ENCODE measurements around the gene PPP2R3B.

Gene PPP2R3B

DNA sequence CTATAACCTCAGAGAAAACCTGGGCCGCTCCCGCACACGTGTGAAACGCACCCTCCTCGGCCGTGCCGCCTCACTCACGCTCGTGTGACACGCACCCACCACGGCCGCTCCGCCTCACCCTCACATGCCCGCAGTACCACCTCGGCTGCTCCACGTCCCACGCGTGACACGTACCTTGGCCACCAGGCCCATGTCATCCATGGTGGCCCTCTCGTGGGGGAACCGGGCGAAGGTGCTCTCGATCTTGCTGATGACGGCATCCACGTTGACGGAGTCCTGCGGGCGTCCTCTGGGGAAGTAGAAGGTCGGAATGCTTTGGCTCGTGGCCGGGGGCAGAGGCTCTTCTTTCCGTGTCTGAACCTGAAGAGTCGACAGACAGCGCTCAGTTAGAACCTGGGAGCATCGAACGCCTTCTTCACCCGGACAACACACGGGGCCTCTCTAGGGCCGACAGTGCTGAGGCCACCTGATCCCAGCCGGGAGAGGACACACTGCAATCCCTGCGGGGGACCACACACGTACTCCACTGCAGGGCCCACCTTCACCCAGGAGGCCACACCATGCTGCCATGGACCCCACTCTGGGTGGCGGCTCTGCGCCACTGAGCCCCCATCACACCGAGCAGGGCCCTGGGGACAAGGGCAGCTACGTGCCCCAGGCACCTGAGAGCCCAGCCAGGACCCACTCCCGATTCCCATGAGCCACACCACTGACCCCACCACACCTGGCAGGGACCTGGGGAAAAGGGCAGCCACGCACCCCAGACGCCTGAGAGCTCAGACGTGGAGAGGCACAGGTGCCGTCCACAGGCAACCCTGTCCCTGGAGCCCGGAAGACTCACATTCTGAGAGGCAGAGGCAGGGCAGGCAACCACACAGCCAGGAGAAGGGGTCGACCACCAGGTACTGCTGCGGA lies 25.2 kb downstream of the PPP2R3B start:
- ChIA-PET CTCF (no interaction called here), POLR2A (no interaction called here)
- DNase-seq (ENCODE audit: extremely low spot score) = no peak
- TF ChIP-seq ARNT (IDR thresholded peaks at IDR 0.05) (no peak), NFRKB (IDR thresholded peaks at IDR 0.05) (no peak), L3MBTL2 (conservative IDR thresholded peaks at IDR 0.05) (no peak), FOXA1 (IDR thresholded peaks at IDR 0.05) (no peak), FOXM1 (IDR thresholded peaks at IDR 0.05; ENCODE audit: borderline replicate concordance) (no peak), ELF4 (IDR thresholded peaks at IDR 0.05) (no peak), TARDBP (IDR thresholded peaks at IDR 0.05) (no peak), ZNF384 (IDR thresholded peaks at IDR 0.05) (no peak), BHLHE40 (IDR thresholded peaks at IDR 0.05; ENCODE audit: borderline replicate concordance) (no peak), LEF1 (IDR thresholded peaks at IDR 0.05; ENCODE audit: borderline replicate concordance) (no peak), SUZ12 (IDR thresholded peaks at IDR 0.05) (no peak), SP1 (IDR thresholded peaks at IDR 0.05) (no peak), CTBP1 (IDR thresholded peaks at IDR 0.05; ENCODE audit: borderline replicate concordance) (no peak), HDGF (IDR thresholded peaks at IDR 0.05; ENCODE audit: borderline replicate concordance) (no peak), FOXK2 (IDR thresholded peaks at IDR 0.05) (no peak)
- TF ChIP-seq, protein P1, sequence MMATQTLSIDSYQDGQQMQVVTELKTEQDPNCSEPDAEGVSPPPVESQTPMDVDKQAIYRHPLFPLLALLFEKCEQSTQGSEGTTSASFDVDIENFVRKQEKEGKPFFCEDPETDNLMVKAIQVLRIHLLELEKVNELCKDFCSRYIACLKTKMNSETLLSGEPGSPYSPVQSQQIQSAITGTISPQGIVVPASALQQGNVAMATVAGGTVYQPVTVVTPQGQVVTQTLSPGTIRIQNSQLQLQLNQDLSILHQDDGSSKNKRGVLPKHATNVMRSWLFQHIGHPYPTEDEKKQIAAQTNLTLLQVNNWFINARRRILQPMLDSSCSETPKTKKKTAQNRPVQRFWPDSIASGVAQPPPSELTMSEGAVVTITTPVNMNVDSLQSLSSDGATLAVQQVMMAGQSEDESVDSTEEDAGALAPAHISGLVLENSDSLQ (IDR thresholded peaks at IDR 0.05) = no peak

DNA sequence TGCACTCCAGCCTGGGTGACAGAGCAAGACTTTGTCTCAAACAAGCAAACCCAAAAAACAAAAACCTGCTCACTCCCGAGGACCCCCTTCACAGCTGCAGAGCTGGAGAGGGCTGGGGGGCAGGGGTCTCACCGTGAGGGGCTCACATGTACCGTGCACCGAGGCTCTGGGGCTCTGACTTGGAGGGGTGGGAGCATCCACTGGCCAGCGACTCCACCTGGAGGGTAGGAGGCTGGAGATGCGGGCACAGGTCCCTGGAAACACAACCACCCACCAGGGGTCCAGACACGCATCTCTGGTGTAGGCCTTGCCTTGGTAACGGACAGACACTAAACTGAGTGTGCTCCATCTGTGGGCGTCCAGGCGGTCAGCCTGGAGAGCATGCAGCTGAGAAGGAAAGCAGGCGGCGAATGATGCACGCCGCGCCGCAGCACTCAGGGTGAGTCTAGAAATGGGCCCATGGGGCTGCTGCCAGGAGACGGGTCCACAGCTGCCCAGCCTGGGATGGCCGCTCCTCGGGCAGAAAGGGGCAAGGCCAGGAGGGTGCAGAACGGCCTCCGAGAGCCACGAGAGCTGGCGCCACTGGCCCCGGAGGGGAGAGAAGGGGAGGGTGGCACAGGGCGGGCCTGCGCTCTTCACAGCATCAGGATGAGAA lies 26.1 kb downstream of the PPP2R3B start:
- POLR2A ChIA-PET = no interaction called here
- TF ChIP-seq HDGF (IDR thresholded peaks at IDR 0.05; ENCODE audit: borderline replicate concordance) (no peak), SP1 (IDR thresholded peaks at IDR 0.05) (no peak), CTBP1 (IDR thresholded peaks at IDR 0.05; ENCODE audit: borderline replicate concordance) (no peak), ELF4 (IDR thresholded peaks at IDR 0.05) (no peak), SUZ12 (IDR thresholded peaks at IDR 0.05) (no peak), BHLHE40 (IDR thresholded peaks at IDR 0.05; ENCODE audit: borderline replicate concordance) (no peak), FOXK2 (IDR thresholded peaks at IDR 0.05) (no peak), ARNT (IDR thresholded peaks at IDR 0.05) (no peak), ZNF384 (IDR thresholded peaks at IDR 0.05) (no peak), NFRKB (IDR thresholded peaks at IDR 0.05) (no peak), TARDBP (IDR thresholded peaks at IDR 0.05) (no peak), LEF1 (IDR thresholded peaks at IDR 0.05; ENCODE audit: borderline replicate concordance) (no peak), FOXM1 (IDR thresholded peaks at IDR 0.05; ENCODE audit: borderline replicate concordance) (no peak), L3MBTL2 (conservative IDR thresholded peaks at IDR 0.05) (no peak), FOXA1 (IDR thresholded peaks at IDR 0.05) (no peak)
- TF ChIP-seq, protein P1 (IDR thresholded peaks at IDR 0.05) = no peak
- DNase-seq (ENCODE audit: extremely low spot score) = no peak
- CTCF ChIA-PET = no interaction called here

DNA sequence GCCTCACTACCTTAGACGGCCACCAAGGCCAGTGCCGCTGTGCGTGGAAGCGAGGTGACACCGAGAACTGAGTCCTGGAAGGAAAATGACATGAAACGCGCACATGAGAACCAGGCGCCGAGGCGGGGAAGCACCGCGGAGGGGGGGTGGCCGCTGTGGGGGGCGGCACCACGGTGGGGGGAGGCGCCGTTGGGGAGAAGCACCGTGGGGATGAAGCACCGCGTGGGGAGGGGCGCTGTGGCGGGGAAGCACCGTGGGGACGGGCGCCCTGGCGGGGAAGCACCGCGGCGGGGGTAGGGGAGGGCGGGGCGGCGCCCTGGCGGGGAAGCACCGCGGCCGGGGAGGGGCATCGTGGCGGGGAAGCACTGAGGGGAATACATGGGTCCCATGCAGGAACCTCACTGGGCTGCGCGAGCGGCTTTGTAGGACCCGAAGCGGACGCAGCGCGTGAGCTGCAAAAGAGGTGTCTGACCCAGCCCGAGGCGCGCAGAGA lies 28.0 kb downstream of the PPP2R3B start:
- POLR2A ChIA-PET = no interaction called here
- CTCF ChIA-PET = no interaction called here
- TF ChIP-seq TARDBP (IDR thresholded peaks at IDR 0.05) (no peak), ELF4 (IDR thresholded peaks at IDR 0.05) (no peak), FOXM1 (IDR thresholded peaks at IDR 0.05; ENCODE audit: borderline replicate concordance) (no peak), SUZ12 (IDR thresholded peaks at IDR 0.05) (no peak), HDGF (IDR thresholded peaks at IDR 0.05; ENCODE audit: borderline replicate concordance) (no peak)
- no peak for DNase-seq (ENCODE audit: extremely low spot score)

DNA sequence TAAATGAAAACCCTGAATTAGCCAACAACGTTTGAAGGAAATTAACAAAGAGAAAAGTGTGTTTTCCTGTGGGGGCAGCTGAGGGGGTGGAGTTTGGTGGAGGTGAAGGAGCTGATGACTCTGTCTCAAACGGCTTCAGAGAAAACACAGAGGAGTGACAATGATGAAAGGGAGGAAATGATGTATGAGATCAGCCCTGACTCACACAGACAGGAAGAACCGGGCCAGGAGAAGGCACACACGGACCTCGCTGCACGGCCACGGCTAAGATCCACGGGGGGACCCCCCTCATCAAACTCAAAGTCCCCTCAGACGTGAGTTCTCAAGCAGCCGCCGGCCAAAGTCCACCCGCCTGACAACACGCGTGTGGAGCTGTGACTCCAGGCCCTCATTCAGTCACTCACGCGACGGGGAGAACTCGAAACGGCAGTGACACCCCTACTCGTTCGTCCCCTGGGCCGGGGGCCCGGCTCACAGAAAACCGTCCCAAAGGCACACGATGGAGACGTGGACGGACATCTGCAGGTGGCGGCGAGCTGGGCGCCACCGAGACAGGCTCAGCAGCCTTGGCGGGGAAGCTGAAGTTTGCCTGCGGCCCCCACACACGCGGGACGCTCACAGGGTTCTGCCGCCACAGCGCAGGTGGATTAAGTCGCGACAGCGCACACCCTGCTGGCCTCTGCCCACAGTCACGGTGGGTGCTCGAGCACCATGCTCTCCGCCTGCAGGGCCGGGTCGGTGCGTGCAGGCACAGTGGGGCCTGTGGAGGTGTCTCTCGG lies 28.8 kb downstream of the PPP2R3B start:
- CTCF ChIA-PET = no interaction called here
- no peak for DNase-seq (ENCODE audit: extremely low spot score)
- no peak for TF ChIP-seq ELF4 (IDR thresholded peaks at IDR 0.05)
- no peak for TF ChIP-seq HDGF (IDR thresholded peaks at IDR 0.05; ENCODE audit: borderline replicate concordance)
- TF ChIP-seq LEF1 (IDR thresholded peaks at IDR 0.05; ENCODE audit: borderline replicate concordance) = no peak
- TF ChIP-seq SUZ12 (IDR thresholded peaks at IDR 0.05) = no peak
- TF ChIP-seq SP1 (IDR thresholded peaks at IDR 0.05) = no peak
- no peak for TF ChIP-seq FOXK2 (IDR thresholded peaks at IDR 0.05)
- TF ChIP-seq, protein P1 (IDR thresholded peaks at IDR 0.05) = no peak
- no peak for TF ChIP-seq FOXA1 (IDR thresholded peaks at IDR 0.05)
- no peak for TF ChIP-seq TARDBP (IDR thresholded peaks at IDR 0.05)
- no peak for TF ChIP-seq ZNF384 (IDR thresholded peaks at IDR 0.05)
- no peak for TF ChIP-seq CTBP1 (IDR thresholded peaks at IDR 0.05; ENCODE audit: borderline replicate concordance)
- POLR2A ChIA-PET = no interaction called here

DNA sequence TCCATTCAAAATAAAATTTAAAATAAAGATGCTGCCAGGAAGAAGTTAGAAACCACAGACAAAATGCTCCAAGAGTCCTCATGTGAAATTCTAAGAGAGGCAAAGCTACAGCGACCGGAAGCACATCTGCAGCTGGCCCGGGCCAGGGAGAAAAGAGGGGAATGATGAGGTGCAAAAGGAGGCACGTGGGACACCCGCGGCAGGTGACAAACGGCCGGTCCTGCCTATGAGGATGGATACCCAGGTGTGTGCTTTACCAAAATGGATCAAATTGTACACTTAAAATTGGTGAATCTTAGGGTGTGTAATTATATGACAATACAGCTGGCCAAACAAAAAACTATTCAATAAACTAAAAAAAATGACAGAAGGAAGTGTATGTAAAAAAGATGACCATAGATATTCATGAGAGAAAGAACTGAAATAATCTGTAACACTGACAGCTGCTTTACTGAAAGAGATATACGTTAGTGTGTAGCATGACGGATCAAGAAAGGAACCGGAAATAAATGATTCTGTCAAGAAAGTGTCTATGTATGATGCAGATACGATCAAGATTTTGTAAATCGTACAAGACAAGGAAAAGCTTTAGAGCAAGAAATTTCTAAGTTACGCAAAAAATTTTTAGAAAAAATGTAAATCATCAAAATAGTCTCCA lies 29.5 kb downstream of the PPP2R3B start:
- no peak for TF ChIP-seq SUZ12 (IDR thresholded peaks at IDR 0.05)
- no peak for TF ChIP-seq SP1 (IDR thresholded peaks at IDR 0.05)
- TF ChIP-seq CTBP1 (IDR thresholded peaks at IDR 0.05; ENCODE audit: borderline replicate concordance) = no peak
- TF ChIP-seq, protein P1 (IDR thresholded peaks at IDR 0.05) = no peak
- TF ChIP-seq TARDBP (IDR thresholded peaks at IDR 0.05) = no peak
- no peak for TF ChIP-seq ARNT (IDR thresholded peaks at IDR 0.05)
- TF ChIP-seq ZNF384 (IDR thresholded peaks at IDR 0.05) = no peak
- no peak for DNase-seq (ENCODE audit: extremely low spot score)
- CTCF ChIA-PET = no interaction called here

More for the DNA sequence above, 29.5 kb downstream of the PPP2R3B start:
- POLR2A ChIA-PET = no interaction called here
